A549 (cell line): ENCODE results near the gene GNG5. TPM values are rescaled to one million over a fixed set of nuclear protein-coding genes. Genes with fewer than 3 reads are reported as not detected.

Experiments
- ATAC-seq, 2 experiments: fragments of 200-7000 bp in 1 of 2; fragments of >200 bp in 1 of 2; cut with Nextera tagmentation in 1 of 2; cut with Tn5 transposase in 1 of 2; 3 replicates each; pipeline versions ENCODE4 v1.8.0 to v1.9.1; 2018 to 2020; ENCODE audit warnings: mild to moderate bottlenecking in 1 of 2, moderate library complexity in 1 of 2
- CTCF ChIA-PET: fragments of 300-600 bp; sonication (Branson Sonifier 250); formaldehyde crosslinking; extraction: SDS; loops from one replicate; lab custom pipeline; 2021; ENCODE audit warnings: antibody characterized with exemption, inconsistent platforms; lab: Yijun Ruan, JAX
- POLR2A ChIA-PET: fragments of 350-600 bp; formaldehyde crosslinking; extraction: SDS; loops from one replicate; lab custom pipeline; 2021; ENCODE audit warnings: antibody characterized with exemption, inconsistent platforms; lab: Yijun Ruan, JAX
- DNase-seq, 2 experiments: peaks; one replicate each; pipeline versions ENCODE4 v3.0.0 to v3.0.0-alpha.2; 2011 to 2016; ENCODE audit warnings: low read depth in 1 of 2, low spot score in 1 of 2
- FAIRE-seq: peaks from 2 replicates; lab custom pipeline; 2011; peaks lifted over from hg19 to GRCh38; lab: Jason Lieb, UNC
- H3K27ac ChIP-seq, 2 experiments: fragments of >200 bp; sonication (Bioruptor Twin); formaldehyde crosslinking; 3 replicates each; pipeline ENCODE4 v1.5.1; 2016 to 2017
- H3K4me1 ChIP-seq: fragments of >200 bp; sonication (Bioruptor Twin); formaldehyde crosslinking; 3 replicates; pipeline ENCODE4 v1.6.1; 2016
- H3K4me2 ChIP-seq: fragments of >200 bp; sonication (Bioruptor Twin); formaldehyde crosslinking; 3 replicates; pipeline ENCODE4 v1.6.1; 2016
- H3K4me3 ChIP-seq: fragments of >200 bp; sonication (Bioruptor Twin); formaldehyde crosslinking; 3 replicates; pipeline ENCODE4 v1.5.1; 2016
- H3K9me3 ChIP-seq: fragments of >200 bp; sonication (Bioruptor Twin); formaldehyde crosslinking; 3 replicates; pipeline ENCODE4 v1.6.1; 2016
- CBX8 ChIP-seq: fragments of 200-600 bp; sonication (generic); IDR thresholded peaks from 2 replicates; pipeline ENCODE4 v1.6.1; 2016
- CHD2 ChIP-seq: fragments of 150-350 bp; IDR thresholded peaks from 2 replicates; pipeline ENCODE4 v1.6.1; 2014; ENCODE audit warnings: low read length; ENCODE audit not compliant: partially characterized antibody
- E2F6 ChIP-seq: IDR thresholded peaks from 2 replicates; pipeline ENCODE4 v1.6.1; 2012; ENCODE audit warnings: low read depth, borderline replicate concordance
- EHF ChIP-seq: fragments of 250-450 bp; sonication (Bioruptor Pico); IDR thresholded peaks from 2 replicates; pipeline ENCODE4 v1.5.0; 2020; ENCODE audit warnings: mild to moderate bottlenecking
- ELK1 ChIP-seq: fragments of 150-350 bp; IDR thresholded peaks from 2 replicates; pipeline ENCODE4 v1.6.1; 2014; ENCODE audit warnings: low read depth, mild to moderate bottlenecking, low read length
- FOSB ChIP-seq: fragments of 250-450 bp; sonication (Bioruptor Pico); IDR thresholded peaks from 2 replicates; pipeline ENCODE4 v1.5.0; 2020; ENCODE audit warnings: mild to moderate bottlenecking, moderate library complexity
- FOSL2 ChIP-seq, 2 experiments: fragments of 450-650 bp in 1 of 2; fragments of >200 bp in 1 of 2; sonication (Bioruptor Twin) in 1 of 2; formaldehyde crosslinking; IDR thresholded peaks; 2 replicates each; pipeline versions ENCODE4 v1.5.0 to v1.6.1; 2016 to 2020; ENCODE audit warnings: mild to moderate bottlenecking in 1 of 2, moderate library complexity in 1 of 2
- HDAC2 ChIP-seq: fragments of 200-600 bp; sonication (generic); IDR thresholded peaks from 2 replicates; pipeline ENCODE4 v1.6.1; 2016
- HOXB13 ChIP-seq: fragments of 250-450 bp; sonication (Bioruptor Pico); IDR thresholded peaks from 2 replicates; pipeline ENCODE4 v1.5.0; 2020; ENCODE audit warnings: low read depth, mild to moderate bottlenecking, moderate library complexity
- MAFK ChIP-seq: fragments of 450-650 bp; IDR thresholded peaks from 2 replicates; pipeline ENCODE4 v1.6.1; 2014; ENCODE audit not compliant: partially characterized antibody
- MAZ ChIP-seq: fragments of 150-350 bp; IDR thresholded peaks from 2 replicates; pipeline ENCODE4 v1.6.1; 2014; ENCODE audit warnings: antibody characterized with exemption, low read depth, low read length, borderline replicate concordance
- MYC ChIP-seq: IDR thresholded peaks from 2 replicates; pipeline ENCODE4 v1.6.1; 2012; ENCODE audit warnings: mild to moderate bottlenecking, inconsistent platforms, low read length, improper control_type of control experiment, borderline replicate concordance
- PHF8 ChIP-seq: fragments of 200-600 bp; sonication (generic); IDR thresholded peaks from 2 replicates; pipeline ENCODE4 v1.6.1; 2016; ENCODE audit warnings: low read depth, mild to moderate bottlenecking, antibody characterized with exemption, moderate library complexity, borderline replicate concordance
- SREBF2 ChIP-seq: fragments of 450-650 bp; IDR thresholded peaks from 2 replicates; pipeline ENCODE4 v1.6.1; 2014; ENCODE audit warnings: mild to moderate bottlenecking, moderate library complexity
- TFCP2L1 ChIP-seq: fragments of 250-450 bp; sonication (Bioruptor Pico); IDR thresholded peaks from 2 replicates; pipeline ENCODE4 v1.5.0; 2021; ENCODE audit warnings: mild to moderate bottlenecking
- ZC3H11A ChIP-seq: fragments of 450-650 bp; IDR thresholded peaks from 2 replicates; pipeline ENCODE4 v1.6.1; 2014; ENCODE audit warnings: antibody characterized with exemption, mild to moderate bottlenecking
- ZFP36 ChIP-seq: fragments of 450-650 bp; IDR thresholded peaks from 2 replicates; pipeline ENCODE4 v1.6.1; 2014; ENCODE audit warnings: borderline replicate concordance; ENCODE audit not compliant: partially characterized antibody
- ZSCAN20 ChIP-seq: fragments of 250-450 bp; sonication (Bioruptor Pico); IDR thresholded peaks from 2 replicates; pipeline ENCODE4 v1.8.0; 2022; ENCODE audit warnings: mild to moderate bottlenecking, moderate library complexity
- WGBS: methylation state at CpG from one replicate; pipeline ENCODE4 v1.1.6; 2017; ENCODE audit errors: missing lambda C conversion rate; 5-methylcytosine and 5-hydroxymethylcytosine counted together
- polyA plus RNA-seq, 4 experiments: library from polyadenylated mRNA; depleted of rRNA in 3 of 4; stranded (reverse); fragments of >200 nt; fragmentation: RNase III in 1 of 4; extraction: RNeasy Plus Mini Kit Qiagen cat#74134 plus additional on column Dnase treatment in 1 of 4; gene quantifications; 2 replicates in 3 of 4; 3 replicates in 1 of 4; pipeline ENCODE4 v1.2.3, GENCODE V29; 2011 to 2017
- TF ChIP-seq, protein P1 (sequence below): fragments of 200-600 bp; sonication (generic); IDR thresholded peaks from 2 replicates; pipeline ENCODE4 v1.6.1; 2016; ENCODE audit warnings: antibody characterized with exemption, mild to moderate bottlenecking, moderate library complexity
- TF ChIP-seq, protein P2 (sequence below): fragments of 250-450 bp; sonication (Bioruptor Pico); IDR thresholded peaks from 2 replicates; pipeline ENCODE4 v1.5.0; 2020; ENCODE audit warnings: low read depth, mild to moderate bottlenecking, moderate library complexity

GNG5 gene
- polyA plus RNA-seq, 2 of the 4 experiments (the other 2 are of a cell fraction): 59.3 to 135 TPM

DNA sequence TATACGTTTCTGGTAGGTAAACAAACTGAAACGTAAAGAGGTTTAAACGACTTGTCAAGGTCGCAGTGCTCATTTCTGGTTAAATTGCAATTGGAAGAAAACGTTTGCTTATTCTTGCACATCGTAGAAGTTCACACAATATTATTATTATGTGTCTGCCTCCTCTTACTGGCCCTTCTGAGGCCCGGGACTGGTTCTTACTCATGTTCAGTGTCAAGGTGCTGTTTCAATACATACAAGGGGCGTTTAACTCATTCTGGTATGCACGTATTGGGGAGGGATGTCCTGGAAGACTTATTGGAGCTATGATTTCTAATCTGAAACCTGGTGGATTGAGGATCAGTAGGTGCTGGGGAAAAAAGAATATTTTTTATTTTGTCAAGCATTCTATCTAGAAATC, 26.4 kb downstream of the GNG5 start:
- peak in 1 of 2 experiments; percentile 4 for DNase-seq
- CTCF ChIA-PET: no interaction called here
- 0 out of 6 replicates have a peak, but pooled peaks of 1 of the 2 experiments have one; percentile 9 for ATAC-seq

DNA sequence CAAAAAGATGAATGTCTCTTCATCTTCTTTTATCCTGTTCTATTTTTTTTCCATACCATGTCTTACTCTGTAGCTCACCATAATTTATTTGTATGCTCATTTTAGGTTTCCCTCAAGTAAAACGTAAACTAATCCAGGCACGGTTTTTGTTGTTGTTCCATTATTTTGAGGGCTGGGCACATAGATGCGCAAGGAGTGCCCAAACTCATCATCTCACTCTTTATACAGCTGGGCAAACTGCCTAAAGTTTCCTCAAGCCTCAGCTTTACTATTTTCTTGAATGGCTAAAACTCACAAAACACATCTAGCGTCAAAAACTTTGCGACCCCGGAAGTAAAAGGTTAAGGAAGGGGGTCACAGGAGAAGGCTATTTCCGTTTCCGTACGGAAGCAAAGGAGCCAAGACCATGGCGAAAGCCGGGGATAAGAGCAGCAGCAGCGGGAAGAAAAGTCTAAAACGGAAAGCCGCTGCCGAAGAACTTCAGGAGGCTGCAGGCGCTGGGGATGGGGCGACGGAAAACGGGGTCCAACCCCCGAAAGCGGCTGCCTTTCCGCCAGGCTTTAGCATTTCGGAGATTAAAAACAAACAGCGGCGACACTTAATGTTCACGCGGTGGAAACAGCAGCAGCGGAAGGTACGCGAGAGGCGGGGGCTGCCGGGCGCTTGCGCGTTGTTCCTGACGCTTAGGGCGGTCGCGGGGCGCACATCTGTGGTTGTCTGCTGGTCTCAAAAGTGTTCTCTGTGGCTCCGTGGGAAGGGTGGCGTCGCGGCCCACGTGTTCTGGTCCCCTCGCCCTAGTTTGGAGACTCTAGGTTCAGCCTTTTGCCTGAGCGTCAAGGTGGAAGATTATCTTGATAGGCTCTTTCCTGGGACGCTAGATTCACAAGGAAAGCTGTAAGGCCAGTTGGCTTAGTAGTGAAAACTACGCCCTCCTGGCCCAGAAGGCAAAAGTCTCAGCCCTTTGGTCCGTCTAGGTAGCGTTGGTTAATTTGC, 27.2 kb downstream of the GNG5 start, which contains the start of gene RPF1:
RPF1 (plus strand) TSS at position 391 of the 993 bp plus-strand sequence; CDS start at position 407, 16 bp downstream.
- Histone ChIP-seq H3K4me3 (peak within 1 kb of the TSS; percentile 86), H3K4me2 (peak within 1 kb of the TSS; percentile 98), H3K27ac (peak within 1 kb of the TSS; percentile 87 to 95), H3K4me1 (peaks cover 12% of the 10 kb centered on the region), H3K9me3 (peaks cover 11% of the 10 kb centered on the region)
- ChIA-PET POLR2A (interaction anchor here (0.7 to 1.9 kb wide), 3 partner anchors 12 to 27 kb away, joined by 3 to 12 read pairs (median 3); partner anchors contain the start of genes GNG5 and SPATA1), CTCF (interaction anchor here (0.9 kb wide), 1 partner anchor 338 kb away, joined by 3 read pairs; no protein-coding TSS in a partner anchor)
- WGBS: 3% methylated on average over 46 of the region's 51 CpGs
- ATAC-seq (peak; percentile 99), FAIRE-seq (no peak), DNase-seq (peak; percentile 57 to 80)
- TF ChIP-seq ELK1 (no peak), HOXB13 (0 out of 2 replicates have a peak, but pooled peaks have one; percentile 67), EHF (CRISPR knock-in tag) (0 out of 2 replicates have a peak, but pooled peaks have one; percentile 49), TFCP2L1 (no peak), PHF8 (peak; percentile 85; the same call in 1 of the 2 replicates), SREBF2 (no peak), ZC3H11A (no peak), E2F6 (0 out of 2 replicates have a peak, but pooled peaks have one; percentile 67), FOSL2 (IDR thresholded peaks at IDR 0.05) (no peak), FOSL2 (CRISPR knock-in tag; IDR thresholded peaks at IDR 0.05) (no peak), MYC (no peak), CHD2 (no peak)

More for the DNA sequence above, 26.4 kb downstream of the GNG5 start:
- H3K4me2 ChIP-seq: peak overlapping the region; percentile 98
- POLR2A ChIA-PET: interaction anchor here (1.9 kb wide), 1 partner anchor 26 kb away, joined by 12 read pairs; the partner anchor contains the start of genes GNG5 and SPATA1
- H3K4me1 ChIP-seq: peaks cover 12% of the 10 kb centered on the region
- TF ChIP-seq, protein P1, sequence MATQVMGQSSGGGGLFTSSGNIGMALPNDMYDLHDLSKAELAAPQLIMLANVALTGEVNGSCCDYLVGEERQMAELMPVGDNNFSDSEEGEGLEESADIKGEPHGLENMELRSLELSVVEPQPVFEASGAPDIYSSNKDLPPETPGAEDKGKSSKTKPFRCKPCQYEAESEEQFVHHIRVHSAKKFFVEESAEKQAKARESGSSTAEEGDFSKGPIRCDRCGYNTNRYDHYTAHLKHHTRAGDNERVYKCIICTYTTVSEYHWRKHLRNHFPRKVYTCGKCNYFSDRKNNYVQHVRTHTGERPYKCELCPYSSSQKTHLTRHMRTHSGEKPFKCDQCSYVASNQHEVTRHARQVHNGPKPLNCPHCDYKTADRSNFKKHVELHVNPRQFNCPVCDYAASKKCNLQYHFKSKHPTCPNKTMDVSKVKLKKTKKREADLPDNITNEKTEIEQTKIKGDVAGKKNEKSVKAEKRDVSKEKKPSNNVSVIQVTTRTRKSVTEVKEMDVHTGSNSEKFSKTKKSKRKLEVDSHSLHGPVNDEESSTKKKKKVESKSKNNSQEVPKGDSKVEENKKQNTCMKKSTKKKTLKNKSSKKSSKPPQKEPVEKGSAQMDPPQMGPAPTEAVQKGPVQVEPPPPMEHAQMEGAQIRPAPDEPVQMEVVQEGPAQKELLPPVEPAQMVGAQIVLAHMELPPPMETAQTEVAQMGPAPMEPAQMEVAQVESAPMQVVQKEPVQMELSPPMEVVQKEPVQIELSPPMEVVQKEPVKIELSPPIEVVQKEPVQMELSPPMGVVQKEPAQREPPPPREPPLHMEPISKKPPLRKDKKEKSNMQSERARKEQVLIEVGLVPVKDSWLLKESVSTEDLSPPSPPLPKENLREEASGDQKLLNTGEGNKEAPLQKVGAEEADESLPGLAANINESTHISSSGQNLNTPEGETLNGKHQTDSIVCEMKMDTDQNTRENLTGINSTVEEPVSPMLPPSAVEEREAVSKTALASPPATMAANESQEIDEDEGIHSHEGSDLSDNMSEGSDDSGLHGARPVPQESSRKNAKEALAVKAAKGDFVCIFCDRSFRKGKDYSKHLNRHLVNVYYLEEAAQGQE: no peak
- no peak for TF ChIP-seq MAFK
- TF ChIP-seq PHF8: no peak
- TF ChIP-seq MYC: no peak
- no peak for TF ChIP-seq ZFP36
- no peak for TF ChIP-seq TFCP2L1
- TF ChIP-seq, protein P2, sequence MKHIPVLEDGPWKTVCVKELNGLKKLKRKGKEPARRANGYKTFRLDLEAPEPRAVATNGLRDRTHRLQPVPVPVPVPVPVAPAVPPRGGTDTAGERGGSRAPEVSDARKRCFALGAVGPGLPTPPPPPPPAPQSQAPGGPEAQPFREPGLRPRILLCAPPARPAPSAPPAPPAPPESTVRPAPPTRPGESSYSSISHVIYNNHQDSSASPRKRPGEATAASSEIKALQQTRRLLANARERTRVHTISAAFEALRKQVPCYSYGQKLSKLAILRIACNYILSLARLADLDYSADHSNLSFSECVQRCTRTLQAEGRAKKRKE (CRISPR knock-in tag): no peak
- TF ChIP-seq HDAC2: no peak
- TF ChIP-seq EHF (CRISPR knock-in tag): no peak
- TF ChIP-seq HOXB13: no peak
- TF ChIP-seq CBX8: no peak
- TF ChIP-seq E2F6: no peak
- TF ChIP-seq MAZ: no peak
- TF ChIP-seq ZSCAN20 (CRISPR knock-in tag): no peak
- no peak for TF ChIP-seq FOSB (CRISPR knock-in tag)
- peak overlapping the region; percentile 86 for H3K4me3 ChIP-seq
- peaks cover 11% of the 10 kb centered on the region for H3K9me3 ChIP-seq
- 1% methylated on average over 9 of the region's 9 CpGs for WGBS
- no peak for FAIRE-seq
- H3K27ac ChIP-seq: peak overlapping the region; percentile 87 to 95
